IPS-18c (cell line): ENCODE measurements around the gene CSN1S1.

Experiments
- H3K4me3 ChIP-seq: 2 replicates; pipeline ENCODE4 v1.7.0; 2013; ENCODE audit warnings: low read depth, mild to moderate bottlenecking, low read length, moderate library complexity; ENCODE audit not compliant: insufficient read depth
- H3K9me3 ChIP-seq: one replicate; pipeline ENCODE4 v1.6.1; 2013; ENCODE audit warnings: mild to moderate bottlenecking, low read length, moderate library complexity; ENCODE audit not compliant: control insufficient read depth, insufficient read depth

CSN1S1 gene

GRCh38 chr4:69974631-69975030 is 43.8 kb downstream of the CSN1S1 start:
- Histone ChIP-seq H3K9me3 (no peaks in the 10 kb centered on the region), H3K4me3 (no peak overlapping the region)

DNA sequence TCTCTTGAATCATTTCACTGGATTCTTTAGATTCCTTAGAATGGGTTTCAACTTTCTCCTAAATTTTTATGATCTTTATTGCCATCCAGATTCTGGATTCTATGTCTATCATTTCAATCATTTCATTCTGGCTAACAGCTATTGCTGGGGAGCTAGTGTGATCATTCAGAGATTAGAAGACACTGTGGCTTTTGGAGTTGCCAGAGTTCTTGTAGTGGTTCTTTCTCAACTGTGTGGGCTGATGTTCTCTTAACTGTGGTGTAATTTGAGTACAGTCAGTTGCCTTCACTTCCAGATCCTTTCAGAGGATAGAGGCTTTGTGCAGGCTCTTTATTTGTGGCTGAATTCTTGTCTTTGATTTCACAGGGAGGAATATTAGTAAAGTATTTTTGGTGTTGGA is 46.7 kb downstream of the CSN1S1 start:
- no peaks in the 10 kb centered on the region for H3K9me3 ChIP-seq
- H3K4me3 ChIP-seq = no peak overlapping the region

- no peak overlapping the region for H3K4me3 ChIP-seq
- no peaks in the 10 kb centered on the region for H3K9me3 ChIP-seq
Observed at GRCh38 chr4:69984030-69984443, 53.2 kb downstream of the CSN1S1 start.

GRCh38 chr4:69986663-69987062 is 55.8 kb downstream of the CSN1S1 start:
- Histone ChIP-seq H3K4me3 (no peak overlapping the region), H3K9me3 (no peaks in the 10 kb centered on the region)

DNA sequence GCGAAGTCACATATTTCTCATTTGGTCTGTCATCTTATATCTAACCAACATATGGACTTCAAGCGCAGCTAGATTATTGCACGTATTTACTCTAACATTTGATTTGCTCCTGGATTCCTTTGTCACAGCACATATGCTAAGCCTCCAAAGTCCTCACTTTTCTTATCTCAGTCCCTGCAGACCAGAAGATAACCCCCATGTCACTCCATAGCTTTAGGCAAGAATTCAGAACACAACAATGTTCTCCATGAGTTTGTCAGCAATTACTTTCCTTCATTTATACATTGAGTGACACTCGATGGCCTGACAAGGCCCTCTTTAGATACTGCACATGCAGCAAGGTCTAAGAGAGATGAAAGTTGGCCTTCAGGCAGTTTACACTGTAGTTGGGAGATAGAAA is 60.1 kb downstream of the CSN1S1 start:
- Histone ChIP-seq H3K4me3 (no peak overlapping the region), H3K9me3 (no peaks in the 10 kb centered on the region)

GRCh38 chr4:69994782-69995181 is 63.9 kb downstream of the CSN1S1 start:
- Histone ChIP-seq H3K4me3 (no peak overlapping the region), H3K9me3 (no peaks in the 10 kb centered on the region)

DNA sequence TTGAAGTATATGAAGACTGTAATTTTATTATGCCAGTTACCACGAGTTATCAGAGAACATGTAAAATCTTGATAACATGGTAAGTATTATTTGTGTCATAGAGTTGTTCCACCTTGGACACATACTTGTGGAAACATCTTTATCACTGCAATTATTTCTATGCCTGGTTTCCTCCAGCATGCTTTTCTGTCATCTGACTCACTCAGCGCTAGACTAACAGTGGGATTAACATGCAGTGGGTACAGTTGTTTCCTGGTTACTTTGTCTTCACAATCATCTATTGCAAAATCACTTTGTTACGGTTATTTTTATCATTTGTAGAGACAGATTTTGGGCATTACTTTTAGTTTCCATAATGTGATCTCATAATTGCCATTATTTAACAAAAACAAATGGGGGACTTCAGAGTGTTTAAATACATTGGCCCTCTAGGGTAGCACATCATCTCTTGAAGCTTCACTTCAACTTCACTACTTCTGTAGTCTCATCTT is 64.7 kb downstream of the CSN1S1 start, which contains the start of gene STATH:
STATH (plus strand) TSS at position 441 of the 491 bp plus-strand sequence. CDS start 2,472 bp downstream, outside the sequence.
- Histone ChIP-seq H3K9me3 (no peaks in the 10 kb centered on the region), H3K4me3 (no peak within 1 kb of the TSS)
